ENCODE data around the gene NEDD4L.

The NEDD4L gene

GRCh38 chr18:58275176-58275575 is 231.2 kb downstream of the NEDD4L start:
- TF ChIP-seq TSHZ2 (CRISPR knock-in tag; IDR thresholded peaks at IDR 0.05) = no peak
- no peak for TF ChIP-seq ZFP3 (CRISPR knock-in tag; IDR thresholded peaks at IDR 0.05)
- TF ChIP-seq PATZ1 (CRISPR knock-in tag; IDR thresholded peaks at IDR 0.05; ENCODE audit: borderline replicate concordance) = no peak
- no peak for ATAC-seq

- no peak for ATAC-seq
- TF ChIP-seq CREB5 (CRISPR knock-in tag; IDR thresholded peaks at IDR 0.05; ENCODE audit: low read depth) (no peak), ISL1 (CRISPR knock-in tag; IDR thresholded peaks at IDR 0.05) (no peak), PPARA (CRISPR knock-in tag; IDR thresholded peaks at IDR 0.05; ENCODE audit: borderline replicate concordance) (no peak), ZFP3 (CRISPR knock-in tag; IDR thresholded peaks at IDR 0.05) (no peak), POU6F1 (CRISPR knock-in tag; IDR thresholded peaks at IDR 0.05; ENCODE audit: borderline replicate concordance, low read depth) (no peak), TOX (CRISPR knock-in tag; IDR thresholded peaks at IDR 0.05; ENCODE audit: borderline replicate concordance) (no peak), OSR1 (CRISPR knock-in tag; IDR thresholded peaks at IDR 0.05) (no peak), ZNF8 (CRISPR knock-in tag; IDR thresholded peaks at IDR 0.05) (no peak), SNAI2 (CRISPR knock-in tag; IDR thresholded peaks at IDR 0.05) (no peak), CSRNP3 (CRISPR knock-in tag; IDR thresholded peaks at IDR 0.05) (no peak), ZFP30 (CRISPR knock-in tag; IDR thresholded peaks at IDR 0.05) (no peak)
Measured at GRCh38 chr18:58276789-58277739, 233.0 kb downstream of the NEDD4L start.

GRCh38 chr18:58279504-58280175 is 235.6 kb downstream of the NEDD4L start:
- TF ChIP-seq CSRNP3 (CRISPR knock-in tag; IDR thresholded peaks at IDR 0.05) (no peak), RARB (CRISPR knock-in tag; IDR thresholded peaks at IDR 0.05) (no peak), CREB5 (CRISPR knock-in tag; IDR thresholded peaks at IDR 0.05; ENCODE audit: low read depth) (no peak), BACH2 (CRISPR knock-in tag; IDR thresholded peaks at IDR 0.05; ENCODE audit: borderline replicate concordance) (no peak), ZNF565 (CRISPR knock-in tag; conservative IDR thresholded peaks at IDR 0.05; ENCODE audit: low read depth) (no peak), SNAI2 (CRISPR knock-in tag; IDR thresholded peaks at IDR 0.05) (no peak), TOX (CRISPR knock-in tag; IDR thresholded peaks at IDR 0.05; ENCODE audit: borderline replicate concordance) (no peak), ZFP3 (CRISPR knock-in tag; IDR thresholded peaks at IDR 0.05) (no peak), OSR1 (CRISPR knock-in tag; IDR thresholded peaks at IDR 0.05) (no peak), PPARA (CRISPR knock-in tag; IDR thresholded peaks at IDR 0.05; ENCODE audit: borderline replicate concordance) (no peak), ZC3H10 (CRISPR knock-in tag; IDR thresholded peaks at IDR 0.05) (no peak), ARNTL (CRISPR knock-in tag; IDR thresholded peaks at IDR 0.05; ENCODE audit: borderline replicate concordance, low read depth) (no peak), TCF4 (CRISPR knock-in tag; IDR thresholded peaks at IDR 0.05; ENCODE audit: borderline replicate concordance) (no peak), ZNF8 (CRISPR knock-in tag; IDR thresholded peaks at IDR 0.05) (no peak), PATZ1 (CRISPR knock-in tag; IDR thresholded peaks at IDR 0.05; ENCODE audit: borderline replicate concordance) (no peak)
- no peak for ATAC-seq
